ENCODE results near the gene VCAN. TPM values are rescaled to one million over a fixed set of nuclear protein-coding genes. Genes with fewer than 3 reads are reported as not detected.
A peak's percentile ranks its signal among the peaks of the same experiment; 100 is the strongest.

The VCAN gene
- polyA plus RNA-seq, 12 donors: 176 to 736 (median 282) TPM

GRCh38 chr5:83451955-83452354, 19.6 kb upstream of the VCAN start:
- no peak for DNase-seq

- no peak for DNase-seq
Measured at GRCh38 chr5:83453937-83454336, 17.6 kb upstream of the VCAN start.

- DNase-seq: no peak
Measured at GRCh38 chr5:83464261-83464660, 7.3 kb upstream of the VCAN start.

GRCh38 chr5:83467371-83468035, 4.0 kb upstream of the VCAN start:
- DNase-seq: peak; percentile 83

GRCh38 chr5:83469075-83469474, 2.5 kb upstream of the VCAN start:
- DNase-seq: no peak

- DNase-seq: peak; percentile 51
Measured at GRCh38 chr5:83470526-83471404, 779 bp upstream of the VCAN start.

- DNase-seq: no peak
Measured at GRCh38 chr5:83472213-83472507, 616 bp downstream of the VCAN start.

- DNase-seq: peak; percentile 51
Measured at GRCh38 chr5:83472508-83473345, 1.2 kb downstream of the VCAN start.

GRCh38 chr5:83473346-83474160, 2.0 kb downstream of the VCAN start:
- DNase-seq: peak; percentile 97

GRCh38 chr5:83474161-83474796, 2.7 kb downstream of the VCAN start:
- DNase-seq: peak; percentile 87

- DNase-seq: peak; percentile 23
Measured at GRCh38 chr5:83474991-83475390, 3.4 kb downstream of the VCAN start.

- peak; percentile 35 for DNase-seq
Measured at GRCh38 chr5:83475391-83475863, 3.9 kb downstream of the VCAN start.

GRCh38 chr5:83475935-83476814, 4.6 kb downstream of the VCAN start:
- peak; percentile 7 for DNase-seq

GRCh38 chr5:83482961-83483360, 11.4 kb downstream of the VCAN start:
- no peak for DNase-seq

GRCh38 chr5:83484294-83484693, 12.8 kb downstream of the VCAN start:
- no peak for DNase-seq

- no peak for DNase-seq
Measured at GRCh38 chr5:83485842-83486241, 14.3 kb downstream of the VCAN start.

- DNase-seq: no peak
Measured at GRCh38 chr5:83487155-83487554, 15.6 kb downstream of the VCAN start.

GRCh38 chr5:83488271-83488670, 16.7 kb downstream of the VCAN start:
- no peak for DNase-seq

GRCh38 chr5:83488821-83489220, 17.3 kb downstream of the VCAN start:
- DNase-seq: no peak

GRCh38 chr5:83490203-83490602, 18.7 kb downstream of the VCAN start:
- no peak for DNase-seq

Data from muscle of arm (tissue), 12 donors.